Stimulated activated CD4-positive, alpha-beta T cell treated with anti-CD3 and anti-CD28 coated beads, Interleukin-1b, Interleukin-23, amount 100 ng/mL, for 4 hours (primary cell): Measurements from ENCODE around the gene CD48.
"Not testable (repeated sequence)": the region's sequence is repeated elsewhere in the genome, so short reads cannot be mapped to it uniquely, and the experiment has no call there.

Experiments used
- DNase-seq, 2 donors: peaks; one replicate each; pipeline ENCODE4 v3.0.0-alpha.2; 2020; ENCODE audit warnings: low read depth in 2 of 2

Gene CD48

DNA sequence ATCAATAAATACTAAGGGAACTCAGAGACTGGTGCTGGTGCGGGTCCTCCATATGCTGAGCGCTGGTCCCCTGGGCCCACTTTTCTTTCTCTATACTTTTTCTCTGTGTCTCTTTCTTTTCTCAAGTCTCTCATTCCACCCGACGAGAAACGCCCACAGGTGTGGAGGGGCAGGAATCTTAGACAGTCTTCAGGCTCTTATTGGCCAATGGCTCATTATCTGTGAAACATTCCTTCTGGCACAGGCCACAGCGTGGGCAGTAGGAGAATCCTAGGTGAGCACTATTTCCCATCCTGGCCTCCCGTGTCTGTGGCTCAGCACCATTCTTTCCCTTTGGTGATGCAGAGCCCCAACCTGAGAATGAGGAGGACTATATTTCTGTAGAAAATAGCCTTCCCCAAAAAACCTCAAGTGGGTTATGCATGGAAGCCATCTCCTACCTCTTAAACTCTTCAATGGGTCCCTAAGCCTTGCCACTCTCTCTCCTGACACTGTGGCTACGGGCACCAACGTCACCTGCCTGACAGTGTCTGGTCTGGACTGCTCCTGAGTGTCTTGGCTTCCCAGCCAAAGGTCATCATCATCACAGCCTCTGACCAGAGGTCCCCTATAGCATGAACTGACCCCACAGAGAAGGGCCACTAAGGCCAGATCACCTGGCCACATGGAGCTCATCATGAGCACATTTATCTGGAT, 58.5 kb downstream of the CD48 start:
- no peak for DNase-seq

DNA sequence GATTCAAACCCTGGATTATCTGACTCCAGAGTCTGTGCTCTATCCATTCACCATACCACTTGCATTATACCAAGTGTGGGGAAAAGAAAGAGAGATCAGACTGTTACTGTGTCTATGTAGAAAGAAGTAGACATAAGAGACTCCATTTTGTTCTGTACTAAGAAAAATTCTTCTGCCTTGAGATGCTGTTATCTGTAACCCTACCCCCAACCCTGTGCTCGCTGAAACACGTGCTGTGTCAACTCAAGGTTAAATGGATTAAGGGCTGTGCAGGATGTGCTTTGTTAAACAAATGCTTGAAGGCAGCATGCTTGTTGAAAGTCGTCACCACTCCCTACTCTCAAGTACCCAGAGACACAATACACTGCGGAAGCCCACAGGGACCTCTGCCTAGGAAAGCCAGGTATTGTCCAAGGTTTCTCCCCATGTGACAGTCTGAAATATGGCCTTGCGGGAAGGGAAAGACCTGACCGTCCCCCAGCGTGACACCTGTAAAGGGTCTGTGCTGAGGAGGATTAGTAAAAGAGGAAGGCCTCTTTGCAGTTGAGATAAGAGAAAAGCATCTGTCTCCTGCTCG, 59.5 kb downstream of the CD48 start:
- not testable (repeated sequence) for DNase-seq

DNA sequence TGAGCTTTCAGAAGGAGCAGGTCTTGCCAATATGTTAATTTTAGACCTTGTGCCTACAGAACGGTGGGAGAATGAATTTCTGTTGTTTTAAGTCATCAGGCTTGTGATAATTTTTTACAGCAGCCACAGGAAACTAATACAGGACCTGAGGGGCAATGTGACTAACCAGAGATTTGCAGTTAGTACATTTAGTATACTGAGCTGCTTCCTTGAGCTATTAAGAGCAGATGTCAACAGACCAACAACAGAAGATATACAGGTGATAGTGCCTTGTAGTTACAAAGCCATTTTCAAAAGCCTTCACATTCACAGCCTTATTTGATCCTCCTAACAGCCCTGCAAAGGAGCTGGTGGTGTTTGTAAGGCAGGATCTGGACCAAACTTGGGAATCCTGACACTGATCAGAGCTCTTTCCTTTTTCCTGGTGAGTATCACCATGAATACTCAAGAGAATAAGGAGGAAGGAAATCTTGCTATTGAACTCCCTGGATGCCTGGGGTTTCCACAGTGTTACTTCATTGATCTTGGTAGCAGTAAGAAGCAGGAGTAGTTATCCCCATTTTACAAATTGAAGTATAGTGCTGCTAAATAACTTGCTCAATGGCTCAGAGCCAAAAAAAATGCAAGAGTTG, 60.1 kb downstream of the CD48 start:
- DNase-seq = no peak

DNA sequence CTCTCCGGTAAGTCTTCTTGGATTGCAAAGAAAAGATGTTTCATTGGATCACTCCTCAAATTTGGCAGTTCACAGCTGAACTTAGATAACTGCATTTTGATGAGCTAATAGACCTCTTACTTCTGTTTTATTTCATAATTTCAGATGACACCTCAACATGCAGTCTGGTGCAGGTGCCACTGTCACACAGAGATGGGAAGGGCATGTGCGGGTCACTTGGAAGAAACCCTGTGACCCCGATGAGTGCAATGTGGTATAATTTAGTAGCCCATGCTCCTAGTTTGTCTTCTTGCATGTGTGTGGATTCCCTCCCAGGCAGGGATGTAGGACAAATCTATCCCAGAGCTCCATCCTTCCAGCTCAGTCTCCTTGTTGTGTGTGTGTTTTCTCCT, 64.3 kb downstream of the CD48 start:
- DNase-seq = no peak

DNA sequence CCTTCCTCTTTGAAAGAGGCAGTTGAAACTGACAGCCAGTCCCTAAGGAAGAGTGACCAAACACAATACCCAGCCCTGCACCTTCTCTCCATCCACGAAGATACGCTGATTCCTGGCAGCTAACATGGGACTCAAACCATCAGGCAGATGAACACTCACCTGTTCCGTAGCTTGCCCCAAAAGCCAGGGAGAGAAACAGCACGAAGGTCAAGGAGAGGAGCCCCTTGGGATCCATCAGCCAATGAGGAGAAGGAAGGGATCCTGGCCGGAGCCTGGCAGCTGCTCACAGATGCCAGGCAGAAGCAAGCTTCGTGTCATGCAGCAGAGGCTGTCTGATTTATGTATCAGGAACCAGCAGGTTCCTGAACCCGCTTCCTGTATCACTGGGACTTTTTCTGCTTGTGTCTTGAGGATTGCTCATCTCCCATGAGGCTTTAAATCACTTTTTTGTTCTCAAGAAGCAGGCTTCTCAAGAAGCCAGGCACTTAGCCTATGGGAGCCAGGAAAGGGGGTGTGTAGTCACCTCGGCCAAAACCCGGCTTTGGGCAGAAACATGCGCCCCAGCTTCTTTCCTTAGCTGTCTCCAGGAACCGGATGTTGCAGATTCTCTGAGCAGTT, 64.8 kb downstream of the CD48 start, which contains the start of gene SLAMF1:
TSS of gene SLAMF1 (minus strand) at position 334 of the 618 bp plus-strand sequence. CDS start at position 235, 99 bp downstream.
- DNase-seq = no peak

DNA sequence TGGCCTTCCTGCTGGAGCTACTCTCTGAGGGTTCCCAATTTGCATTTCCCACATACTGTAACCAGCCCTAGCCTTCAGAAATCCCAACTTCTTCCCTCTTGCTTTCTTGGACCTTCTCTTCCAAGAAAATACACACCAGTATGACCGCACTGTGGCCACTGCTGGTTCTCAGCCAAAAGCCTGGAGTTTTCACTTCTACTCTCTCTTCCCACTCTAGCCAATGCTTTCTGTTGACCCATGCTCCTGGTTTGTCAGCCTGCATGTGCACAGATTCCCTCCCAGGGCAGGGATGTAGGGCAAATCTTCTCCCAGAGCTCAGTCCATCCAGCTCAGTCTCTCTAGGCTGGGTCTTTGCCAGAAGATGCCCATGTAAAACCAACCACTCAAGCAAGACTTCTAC, 65.4 kb downstream of the CD48 start:
- DNase-seq = no peak

DNA sequence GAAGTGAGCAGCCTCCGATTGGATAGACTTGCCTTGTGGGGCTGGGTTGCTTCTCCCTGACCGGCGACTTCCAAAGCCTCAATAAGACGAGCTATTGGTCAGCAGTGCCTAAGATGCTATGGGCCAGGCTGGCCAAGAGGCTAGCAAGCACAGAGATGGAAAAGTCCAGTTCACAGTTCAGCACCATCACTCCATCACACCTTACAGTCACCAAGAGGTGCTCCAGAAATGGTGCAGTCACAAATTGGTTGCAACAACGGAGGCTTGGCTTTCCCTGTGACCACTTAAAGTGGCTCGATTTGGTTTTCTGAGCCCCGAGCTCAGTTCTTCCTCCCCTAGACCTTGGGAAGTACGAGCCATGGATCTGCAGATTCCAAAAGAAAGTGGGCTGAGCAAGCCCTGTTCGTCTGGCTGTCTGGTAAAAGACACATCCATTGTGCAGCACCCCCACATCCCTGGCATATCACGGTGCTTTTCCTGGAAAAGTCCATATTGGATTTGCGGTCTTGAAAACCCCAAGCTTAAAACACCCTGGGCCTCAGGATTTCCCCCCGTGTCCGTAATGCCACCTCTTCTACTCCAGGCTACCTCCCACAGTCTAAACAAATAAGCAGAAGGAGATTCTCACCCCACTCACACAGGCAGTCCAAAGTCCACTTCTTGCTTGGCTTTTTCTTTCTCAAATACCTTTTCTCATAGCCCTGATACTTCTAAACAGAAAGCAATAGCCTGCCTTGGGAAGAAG, 66.1 kb downstream of the CD48 start:
- no peak for DNase-seq

DNA sequence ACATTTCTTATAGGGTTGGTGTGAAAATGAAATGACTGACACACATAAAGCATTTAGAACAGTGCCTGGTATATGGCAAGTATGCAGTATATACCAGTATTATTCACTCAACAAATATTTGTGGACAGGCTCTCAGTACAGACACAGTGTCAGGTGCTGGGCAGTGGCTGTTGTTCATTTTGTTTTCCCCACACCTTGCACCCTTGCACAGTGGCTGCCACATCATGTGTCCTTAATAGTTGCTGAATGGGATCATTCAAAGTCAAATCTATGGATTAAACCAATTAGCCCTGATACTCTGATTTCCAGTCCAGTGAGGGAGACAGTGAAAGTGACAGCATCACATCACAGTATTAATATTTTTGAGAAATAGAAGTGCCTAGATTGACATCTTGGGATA, 67.2 kb downstream of the CD48 start:
- no peak for DNase-seq

DNA sequence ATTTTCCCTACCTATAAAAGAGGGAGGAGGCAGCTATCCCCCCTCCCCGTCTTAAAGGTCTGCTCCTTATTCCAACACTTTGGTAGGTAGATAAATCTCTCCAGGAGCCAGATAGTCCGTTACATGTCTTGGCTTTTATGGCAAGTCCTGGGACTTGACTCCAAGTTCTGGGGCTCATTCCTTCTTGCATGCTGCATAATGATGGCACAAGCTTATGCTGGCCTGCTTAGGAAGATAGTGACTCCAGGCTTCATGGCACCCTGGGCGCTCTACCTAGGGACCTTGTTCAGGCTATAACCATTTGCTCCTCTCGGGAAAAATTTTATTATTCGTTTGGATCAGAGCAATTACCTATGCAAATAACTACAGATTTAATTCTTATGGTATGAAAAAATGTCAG, 68.5 kb downstream of the CD48 start:
- no peak for DNase-seq

DNA sequence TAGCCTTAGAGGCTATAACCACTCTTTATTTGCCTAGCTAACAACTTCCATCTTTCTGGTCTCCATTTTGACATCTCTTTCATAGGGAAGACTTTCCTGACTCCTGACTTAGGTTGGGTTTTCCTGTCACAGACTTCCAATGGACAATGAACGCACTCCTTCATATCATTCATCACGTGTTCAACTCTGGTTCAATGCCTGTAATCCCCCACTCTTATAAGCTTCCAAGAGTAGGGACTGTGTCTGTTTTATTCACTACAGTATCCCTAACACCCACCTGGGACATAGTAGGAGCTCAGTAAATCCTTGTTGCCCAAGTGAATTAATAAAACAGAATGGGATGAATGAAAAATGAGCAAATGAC, 69.4 kb downstream of the CD48 start:
- DNase-seq = no peak

DNA sequence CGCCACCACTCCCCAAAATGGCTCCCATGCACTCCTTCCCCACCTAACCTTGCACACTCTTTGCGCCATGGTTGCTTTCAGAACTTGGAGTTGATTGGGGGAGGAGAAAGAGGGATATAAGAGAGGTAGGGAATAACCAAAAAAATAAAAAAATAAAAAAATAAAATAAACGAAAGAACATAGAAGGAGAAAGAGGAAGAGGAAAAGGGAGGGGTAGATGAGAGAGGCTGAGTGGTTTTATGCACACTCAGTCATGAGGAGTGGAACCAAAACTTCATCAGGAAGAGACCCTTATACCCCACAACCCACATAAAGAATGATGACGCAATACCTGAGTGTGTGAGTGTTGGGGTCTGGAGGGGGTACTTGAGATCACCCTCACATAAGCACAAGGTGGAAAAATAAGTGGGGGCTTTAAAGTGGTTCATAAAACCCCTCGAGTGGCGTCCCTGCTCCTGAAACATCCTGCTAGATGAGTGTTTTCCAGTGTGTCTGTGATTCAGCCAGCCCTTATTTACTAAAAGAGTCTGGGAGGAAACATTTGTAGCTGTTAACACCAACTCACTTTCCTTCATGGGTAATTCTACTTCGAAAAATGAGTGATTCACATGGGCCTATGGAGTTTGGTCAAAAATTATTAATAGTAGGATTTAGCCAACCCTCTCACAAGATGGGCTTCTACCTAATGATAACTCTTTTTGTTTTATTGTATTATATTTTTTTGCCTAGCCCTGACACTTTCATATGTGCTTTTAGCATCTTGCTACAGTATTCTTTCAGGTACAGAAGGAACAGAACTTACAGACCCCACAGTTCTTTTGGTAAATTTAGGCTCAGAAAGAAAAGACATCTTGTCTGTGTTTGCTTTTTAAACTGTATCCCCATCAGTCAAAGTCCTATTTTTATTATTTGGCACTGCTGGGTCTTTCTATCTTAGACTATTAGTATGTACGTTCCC, 70.0 kb downstream of the CD48 start:
- no peak for DNase-seq

DNA sequence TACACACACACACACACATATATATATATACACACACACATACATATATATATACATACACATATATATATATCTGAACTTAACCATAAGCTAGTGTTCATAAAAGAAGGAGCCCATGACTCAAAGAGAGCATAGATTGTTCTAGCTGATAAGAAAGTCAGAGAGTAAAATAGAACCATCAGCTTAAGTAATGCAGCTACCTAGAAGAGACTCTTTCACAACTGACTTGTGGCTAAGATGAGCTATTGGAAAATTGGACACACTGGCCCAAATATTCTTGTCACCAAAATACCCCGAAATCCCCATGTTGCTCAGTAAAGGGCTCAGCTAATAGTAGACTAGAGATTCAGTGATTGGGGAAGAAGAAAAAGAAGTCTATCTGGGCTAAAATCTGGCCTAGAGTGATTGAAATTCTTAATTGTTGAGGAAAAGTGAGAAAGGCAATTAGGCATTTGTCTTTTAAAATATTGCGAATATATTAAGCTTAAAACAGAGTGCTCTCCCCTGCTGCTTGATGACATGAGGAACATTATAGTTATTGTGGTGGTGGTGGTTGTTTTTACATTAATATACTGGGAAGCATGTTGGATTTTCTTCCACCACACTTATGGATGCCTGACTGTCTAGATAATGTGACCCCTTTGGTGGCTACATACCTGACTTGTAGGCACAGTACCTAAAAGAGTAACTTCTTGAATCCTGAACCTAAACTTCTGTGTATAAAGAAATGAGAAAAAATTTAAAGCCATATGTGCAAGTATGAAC, 71.1 kb downstream of the CD48 start:
- DNase-seq = no peak

DNA sequence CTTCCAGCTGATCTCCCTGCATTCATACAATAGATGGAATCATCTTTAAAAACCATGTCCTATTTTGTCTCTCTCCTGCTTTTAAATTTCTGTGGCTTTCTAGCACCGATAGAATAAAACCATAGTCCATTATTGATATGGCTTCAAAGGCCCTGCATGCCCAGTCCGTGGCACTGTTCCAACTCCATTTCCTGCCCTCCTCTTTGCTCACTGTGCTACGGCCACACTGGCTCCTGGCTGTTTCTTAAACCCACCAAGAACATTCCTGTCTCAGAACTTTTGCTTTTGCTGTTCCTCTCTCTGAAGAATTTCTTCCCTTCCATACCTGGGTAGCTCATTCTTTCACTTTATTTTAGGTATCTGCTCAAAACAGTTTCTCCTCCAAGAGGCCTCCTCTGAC, 72.0 kb downstream of the CD48 start:
- DNase-seq = no peak

DNA sequence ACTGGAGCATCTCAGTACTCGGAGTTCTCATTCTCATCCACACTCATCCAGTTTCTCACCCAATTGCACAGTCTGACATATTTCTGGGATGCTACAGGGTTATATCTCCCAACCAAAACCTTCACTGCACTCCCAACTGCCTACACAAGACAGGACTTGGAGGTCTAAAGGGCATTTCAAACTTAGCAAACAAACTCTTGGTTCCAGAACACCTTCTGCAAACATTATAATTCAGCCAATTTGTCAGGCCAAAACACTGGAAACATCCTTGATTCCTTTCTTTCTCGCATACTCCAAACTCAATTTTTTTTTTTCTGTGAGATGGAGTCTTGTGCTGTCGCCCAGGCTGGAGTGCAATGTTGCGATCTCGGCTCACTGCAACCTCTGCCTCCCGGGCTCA, 72.7 kb downstream of the CD48 start:
- DNase-seq = no peak

DNA sequence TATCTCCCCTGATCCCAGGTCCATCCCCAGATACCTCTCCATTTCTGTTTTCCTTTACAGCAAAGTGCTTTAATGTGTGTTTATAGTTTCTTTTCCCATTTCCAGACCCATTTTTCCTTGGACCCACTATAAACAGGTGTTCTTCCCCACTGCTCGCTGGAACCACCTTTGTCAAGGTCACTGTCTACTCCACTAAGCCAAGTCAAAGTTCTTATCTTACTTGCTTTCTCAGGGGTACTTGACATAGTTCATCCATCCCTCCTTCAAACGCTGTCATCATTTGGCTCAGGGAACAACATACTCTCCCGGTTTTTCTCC, 73.1 kb downstream of the CD48 start:
- DNase-seq = no peak

DNA sequence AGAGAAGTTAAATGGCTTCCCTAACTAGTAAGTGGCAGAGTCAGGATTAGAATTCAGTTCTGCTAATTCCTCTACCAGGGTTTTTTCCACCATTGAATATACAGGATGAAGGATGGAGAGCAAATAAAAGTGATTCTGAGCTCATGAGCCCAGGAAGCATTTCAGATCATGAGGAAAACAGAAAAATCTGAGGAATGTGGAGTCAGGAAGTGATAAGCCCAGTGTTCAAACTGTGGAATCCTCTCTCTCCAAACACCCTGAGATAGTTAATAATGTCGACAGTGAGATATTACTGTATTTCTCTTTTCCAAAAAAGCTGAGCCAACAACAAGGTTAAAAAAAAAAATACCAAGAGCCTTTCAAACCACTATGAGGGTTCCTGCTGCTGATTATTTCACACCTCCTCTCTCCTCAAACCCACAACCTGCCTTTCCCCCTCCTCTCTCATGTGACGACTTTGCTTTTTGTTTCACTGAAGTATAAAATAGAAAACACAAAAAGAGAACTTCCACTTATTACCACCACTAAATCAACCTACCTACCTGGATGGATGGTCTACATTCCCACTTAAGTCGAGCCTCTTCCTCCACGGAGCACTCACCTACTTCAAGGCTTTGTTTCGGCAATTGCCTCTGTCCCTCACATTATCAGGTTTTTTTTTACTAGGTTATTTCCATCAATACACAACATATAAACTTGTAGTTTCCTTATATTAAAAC, 73.6 kb downstream of the CD48 start:
- DNase-seq = no peak

DNA sequence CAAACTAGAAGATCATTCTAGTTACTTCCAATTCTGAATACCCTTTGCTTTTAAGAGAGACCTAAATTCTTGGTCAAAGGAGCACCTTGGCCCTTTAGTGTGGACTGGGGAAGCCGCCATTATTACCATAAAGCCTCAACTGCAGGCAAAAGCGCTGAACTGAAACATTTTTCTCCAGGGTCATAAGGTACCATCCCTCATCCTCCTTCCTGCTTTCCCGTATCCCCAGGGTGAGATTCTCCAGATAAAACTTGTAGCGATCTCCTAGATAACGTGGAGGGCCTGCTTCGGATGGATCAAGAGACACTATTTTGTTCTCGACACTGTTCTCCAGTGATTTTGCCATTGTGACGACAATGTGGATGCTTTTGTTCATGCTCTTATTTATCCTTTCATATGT, 74.6 kb downstream of the CD48 start:
- DNase-seq = no peak

DNA sequence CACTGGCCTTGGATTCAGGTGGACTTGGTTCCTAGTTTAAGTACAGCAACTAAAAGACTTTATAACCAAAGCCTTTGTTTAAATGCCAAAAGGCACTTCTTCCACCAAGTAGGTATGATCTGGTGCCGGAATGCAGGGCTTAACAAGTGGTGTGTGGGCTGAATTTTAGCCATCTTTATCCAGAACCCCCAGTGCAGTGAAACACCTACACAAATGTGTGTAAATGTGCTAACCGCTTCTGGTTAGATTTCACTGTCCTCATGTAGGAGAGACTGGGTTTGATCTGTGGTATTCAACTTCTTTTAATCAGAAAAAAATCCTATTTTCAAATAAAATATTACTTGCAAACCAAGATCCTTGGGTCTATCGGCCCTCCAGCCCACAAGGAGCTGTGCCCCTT, 75.1 kb downstream of the CD48 start:
- no peak for DNase-seq

DNA sequence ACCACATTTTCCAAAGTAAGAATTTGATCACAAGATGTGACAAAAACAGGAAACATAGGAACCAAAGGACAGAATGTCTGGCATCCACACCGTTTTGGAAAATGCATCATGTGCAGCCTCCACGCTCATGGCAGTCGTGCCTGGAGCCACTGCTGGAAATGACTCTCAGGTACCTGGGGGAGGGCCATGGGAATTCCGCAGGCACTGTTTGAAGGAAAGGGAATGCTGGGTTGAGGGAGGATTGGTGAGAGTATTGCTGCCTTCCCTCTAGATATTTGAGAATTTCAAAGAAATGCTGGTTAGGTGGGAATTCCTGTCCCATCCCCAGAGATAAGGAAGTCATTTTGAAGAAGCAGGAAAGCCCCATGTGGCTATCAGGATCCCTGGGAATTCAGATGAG, 75.5 kb downstream of the CD48 start:
- no peak for DNase-seq
